Esophagus squamous epithelium (tissue), 4 donors: Measurements from ENCODE around the gene GPC5.

Experiments used
- CTCF ChIP-seq, 6 experiments: fragments of 450-650 bp in 4 of 6; fragments of 200-600 bp in 2 of 6; sonication (generic) in 2 of 6; IDR thresholded peaks; one replicate each; pipeline ENCODE4 v1.5.1; 2016 to 2019; ENCODE audit warnings: antibody characterized with exemption in 6 of 6, mild to moderate bottlenecking in 4 of 6, moderate library complexity in 4 of 6
- POLR2A ChIP-seq, 4 donors: fragments of 450-650 bp; IDR thresholded peaks; one replicate each; pipeline ENCODE4 v1.6.1; 2017; ENCODE audit warnings: antibody characterized with exemption in 4 of 4, mild to moderate bottlenecking in 4 of 4, moderate library complexity in 3 of 4

DNA sequence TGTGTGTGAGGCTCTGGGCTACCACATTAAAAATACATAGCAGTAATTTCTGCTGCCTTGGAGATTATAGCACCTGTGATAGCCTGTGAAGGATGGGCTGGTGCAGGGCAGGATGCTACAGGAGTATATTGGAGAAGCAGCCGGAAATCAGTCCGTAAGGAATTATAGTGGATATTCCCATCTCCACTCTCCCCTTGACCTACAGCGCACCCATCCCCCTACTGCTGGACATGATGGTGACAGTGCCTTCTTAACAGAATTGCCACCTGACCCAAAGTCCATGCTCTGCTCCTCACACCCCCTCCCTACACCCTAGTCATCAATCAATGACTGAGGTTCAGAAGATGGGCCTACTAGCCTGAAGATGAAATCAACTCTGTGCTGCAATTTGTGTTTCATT, 376.0 kb downstream of the GPC5 start:
- no peak for TF ChIP-seq CTCF (IDR thresholded peaks at IDR 0.05)
- TF ChIP-seq POLR2A (IDR thresholded peaks at IDR 0.05) = no peak
